Liver (tissue), 9 donors: ENCODE data around the gene PLD4. TPM values are rescaled to one million over a fixed set of nuclear protein-coding genes. Genes with fewer than 3 reads are reported as not detected.

Experiments used
- DNase-seq: peaks from one replicate; pipeline ENCODE4 v3.0.0-alpha.2; 2017; ENCODE audit warnings: low spot score
- H3K27ac ChIP-seq, 2 donors: one replicate each; pipeline ENCODE4 v1.7.0; 2013; ENCODE audit warnings: inconsistent platforms in 2 of 2, low read length in 2 of 2, control low read depth in 1 of 2, low read depth in 1 of 2, mild to moderate bottlenecking in 1 of 2
- H3K27me3 ChIP-seq, 4 donors: one replicate each; pipeline versions ENCODE4 v1.6.1 to v1.7.0; 2013; ENCODE audit warnings: low read length in 3 of 4, inconsistent platforms in 1 of 4, mild to moderate bottlenecking in 1 of 4, moderate library complexity in 1 of 4; ENCODE audit not compliant: control insufficient read depth in 4 of 4, insufficient read depth in 4 of 4
- H3K36me3 ChIP-seq, 4 donors: one replicate each; pipeline versions ENCODE4 v1.6.1 to v1.7.0; 2013; ENCODE audit warnings: low read length in 3 of 4, mild to moderate bottlenecking in 3 of 4, low read depth in 1 of 4, moderate library complexity in 1 of 4; ENCODE audit not compliant: control insufficient read depth in 4 of 4, insufficient read depth in 3 of 4
- H3K4me1 ChIP-seq, 4 donors: one replicate each; pipeline versions ENCODE4 v1.6.1 to v1.7.0; 2013; ENCODE audit warnings: low read length in 3 of 4, mild to moderate bottlenecking in 3 of 4, moderate library complexity in 1 of 4; ENCODE audit not compliant: control insufficient read depth in 4 of 4, insufficient read depth in 4 of 4
- H3K4me3 ChIP-seq, 3 donors: one replicate each; pipeline versions ENCODE4 v1.6.1 to v1.7.0; 2013; ENCODE audit warnings: low read length in 3 of 3, control low read depth in 1 of 3, low read depth in 1 of 3, mild to moderate bottlenecking in 1 of 3
- H3K9ac ChIP-seq, 2 donors: one replicate each; pipeline ENCODE4 v1.7.0; 2013; ENCODE audit warnings: low read length in 2 of 2, mild to moderate bottlenecking in 2 of 2, moderate library complexity in 2 of 2, control low read depth in 1 of 2, low read depth in 1 of 2
- H3K9me3 ChIP-seq, 4 donors: one replicate each; pipeline versions ENCODE4 v1.6.1 to v1.7.0; 2013; ENCODE audit warnings: low read length in 3 of 4; ENCODE audit not compliant: control insufficient read depth in 4 of 4
- EGR1 ChIP-seq, 2 donors: IDR thresholded peaks; 2 replicates each; pipeline ENCODE4 v1.6.1; 2016 to 2018; ENCODE audit warnings: antibody characterized with exemption in 2 of 2, low read depth in 2 of 2
- FOXA1 ChIP-seq: IDR thresholded peaks from 2 replicates; pipeline ENCODE4 v1.6.1; 2016; ENCODE audit warnings: antibody characterized with exemption
- FOXA2 ChIP-seq: IDR thresholded peaks from 2 replicates; pipeline ENCODE4 v1.6.1; 2016; ENCODE audit warnings: antibody characterized with exemption
- GABPA ChIP-seq, 2 donors: IDR thresholded peaks in 1 of 2; conservative IDR thresholded peaks in 1 of 2; 2 replicates each; pipeline ENCODE4 v1.6.1; 2016; ENCODE audit warnings: antibody characterized with exemption in 2 of 2, mild to moderate bottlenecking in 1 of 2, moderate library complexity in 1 of 2
- HNF4A ChIP-seq, 2 donors: conservative IDR thresholded peaks; 2 replicates each; pipeline ENCODE4 v1.6.1; 2016; ENCODE audit warnings: antibody characterized with exemption in 2 of 2, mild to moderate bottlenecking in 2 of 2
- HNF4G ChIP-seq: IDR thresholded peaks from 2 replicates; pipeline ENCODE4 v1.6.1; 2016; ENCODE audit warnings: antibody characterized with exemption
- JUND ChIP-seq, 2 donors: IDR thresholded peaks; 2 replicates each; pipeline ENCODE4 v1.6.1; 2016; ENCODE audit warnings: antibody characterized with exemption in 2 of 2
- NR2F2 ChIP-seq: IDR thresholded peaks from 2 replicates; pipeline ENCODE4 v1.6.1; 2016; ENCODE audit warnings: antibody characterized with exemption
- RAD21 ChIP-seq, 2 donors: IDR thresholded peaks; 2 replicates each; pipeline ENCODE4 v1.6.1; 2016; ENCODE audit warnings: antibody characterized with exemption in 2 of 2, mild to moderate bottlenecking in 2 of 2
- RXRA ChIP-seq, 2 donors: IDR thresholded peaks; 2 replicates each; pipeline ENCODE4 v1.6.1; 2017 to 2018; ENCODE audit warnings: antibody characterized with exemption in 2 of 2, mild to moderate bottlenecking in 1 of 2
- SP1 ChIP-seq: IDR thresholded peaks from 2 replicates; pipeline ENCODE4 v1.6.1; 2018; ENCODE audit warnings: antibody characterized with exemption, mild to moderate bottlenecking
- TAF1 ChIP-seq: conservative IDR thresholded peaks from 2 replicates; pipeline ENCODE4 v1.6.1; 2016; ENCODE audit warnings: antibody characterized with exemption, mild to moderate bottlenecking
- YY1 ChIP-seq: IDR thresholded peaks from 2 replicates; pipeline ENCODE4 v1.6.1; 2016; ENCODE audit warnings: antibody characterized with exemption, mild to moderate bottlenecking
- WGBS: extraction: QIAGEN DNeasy Blood & Tissue Kit; methylation state at CpG from one replicate; pipeline ENCODE4 v1.1.7; 2013; 5-methylcytosine and 5-hydroxymethylcytosine counted together
- polyA plus RNA-seq, 2 donors: library from polyadenylated mRNA; stranded (reverse) in 1 of 2; unstranded in 1 of 2; fragments of 200-250 nt in 1 of 2; fragments of >200 nt in 1 of 2; fragmentation: Nextera tagmentation in 1 of 2; extraction: Ambion mirVana in 1 of 2; gene quantifications; one replicate each; pipeline versions ENCODE4 v1.2.1 to v1.2.3, GENCODE V29; 2013 to 2015
- total RNA-seq, 2 donors: library from RNA; depleted of rRNA; stranded (reverse); fragments of >200 nt; gene quantifications; one replicate each; pipeline ENCODE4 v1.2.3, GENCODE V29; 2014
- TF ChIP-seq, protein P1 (sequence below): IDR thresholded peaks from 2 replicates; pipeline ENCODE4 v1.6.1; 2016; ENCODE audit warnings: antibody characterized with exemption, mild to moderate bottlenecking
- TF ChIP-seq, protein P2 (sequence below): IDR thresholded peaks from 2 replicates; pipeline ENCODE4 v1.6.1; 2016; ENCODE audit warnings: antibody characterized with exemption
- TF ChIP-seq, protein P3 (sequence below): IDR thresholded peaks from 2 replicates; pipeline ENCODE4 v1.6.1; 2016; ENCODE audit warnings: antibody characterized with exemption
- TF ChIP-seq, protein P4 (sequence below): IDR thresholded peaks from 2 replicates; pipeline ENCODE4 v1.6.1; 2016; ENCODE audit warnings: antibody characterized with exemption
- TF ChIP-seq, protein P5 (sequence below): fragments of 150-350 bp; IDR thresholded peaks from 2 replicates; pipeline ENCODE4 v1.5.1; 2017; ENCODE audit warnings: improper control_type of control experiment, low read depth, low read length; ENCODE audit not compliant: missing input control
- donor health status: healthy.
- donor health status: healthy.
- donor health status: healthy.
- donor health status: healthy.
- donor health status: healthy.

PLD4 gene
- total and polyA plus RNA-seq, 4 donors = under 0.01 to 14.5 (median 0.35) TPM

DNA sequence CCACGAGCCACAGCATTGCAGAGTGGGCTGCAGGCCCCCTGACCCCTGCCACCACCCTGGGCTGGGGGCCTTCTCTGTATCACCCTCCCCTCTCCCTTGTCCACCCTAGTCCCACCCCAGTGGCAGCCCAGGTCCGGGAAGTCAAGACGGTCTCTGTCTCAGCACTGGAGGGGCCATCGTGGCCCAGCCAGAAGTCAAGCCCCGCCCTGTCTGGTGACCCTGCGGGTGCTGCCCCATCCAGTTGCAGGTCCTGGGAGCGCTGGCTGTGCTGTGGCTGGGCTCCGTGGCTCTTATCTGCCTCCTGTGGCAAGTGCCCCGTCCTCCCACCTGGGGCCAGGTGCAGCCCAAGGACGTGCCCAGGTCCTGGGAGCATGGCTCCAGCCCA lies 2.7 kb downstream of the PLD4 start:
- DNase-seq = no peak
- Histone ChIP-seq H3K4me3 (no peak overlapping the region), H3K9me3 (peaks cover 0 to 4% (median 0%) of the 10 kb centered on the region in 4 donors), H3K9ac (no peak overlapping the region), H3K27ac (no peak overlapping the region), H3K36me3 (no peaks in the 10 kb centered on the region), H3K27me3 (peaks cover 0 to 2% (median 0%) of the 10 kb centered on the region in 4 donors), H3K4me1 (no peaks in the 10 kb centered on the region)
- 63% methylated on average over 10 of the region's 10 CpGs for WGBS
- TF ChIP-seq, protein P1, sequence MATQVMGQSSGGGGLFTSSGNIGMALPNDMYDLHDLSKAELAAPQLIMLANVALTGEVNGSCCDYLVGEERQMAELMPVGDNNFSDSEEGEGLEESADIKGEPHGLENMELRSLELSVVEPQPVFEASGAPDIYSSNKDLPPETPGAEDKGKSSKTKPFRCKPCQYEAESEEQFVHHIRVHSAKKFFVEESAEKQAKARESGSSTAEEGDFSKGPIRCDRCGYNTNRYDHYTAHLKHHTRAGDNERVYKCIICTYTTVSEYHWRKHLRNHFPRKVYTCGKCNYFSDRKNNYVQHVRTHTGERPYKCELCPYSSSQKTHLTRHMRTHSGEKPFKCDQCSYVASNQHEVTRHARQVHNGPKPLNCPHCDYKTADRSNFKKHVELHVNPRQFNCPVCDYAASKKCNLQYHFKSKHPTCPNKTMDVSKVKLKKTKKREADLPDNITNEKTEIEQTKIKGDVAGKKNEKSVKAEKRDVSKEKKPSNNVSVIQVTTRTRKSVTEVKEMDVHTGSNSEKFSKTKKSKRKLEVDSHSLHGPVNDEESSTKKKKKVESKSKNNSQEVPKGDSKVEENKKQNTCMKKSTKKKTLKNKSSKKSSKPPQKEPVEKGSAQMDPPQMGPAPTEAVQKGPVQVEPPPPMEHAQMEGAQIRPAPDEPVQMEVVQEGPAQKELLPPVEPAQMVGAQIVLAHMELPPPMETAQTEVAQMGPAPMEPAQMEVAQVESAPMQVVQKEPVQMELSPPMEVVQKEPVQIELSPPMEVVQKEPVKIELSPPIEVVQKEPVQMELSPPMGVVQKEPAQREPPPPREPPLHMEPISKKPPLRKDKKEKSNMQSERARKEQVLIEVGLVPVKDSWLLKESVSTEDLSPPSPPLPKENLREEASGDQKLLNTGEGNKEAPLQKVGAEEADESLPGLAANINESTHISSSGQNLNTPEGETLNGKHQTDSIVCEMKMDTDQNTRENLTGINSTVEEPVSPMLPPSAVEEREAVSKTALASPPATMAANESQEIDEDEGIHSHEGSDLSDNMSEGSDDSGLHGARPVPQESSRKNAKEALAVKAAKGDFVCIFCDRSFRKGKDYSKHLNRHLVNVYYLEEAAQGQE = no peak
- TF ChIP-seq FOXA2 (no peak), HNF4A (conservative IDR thresholded peaks at IDR 0.05) (no peak), GABPA (IDR thresholded peaks at IDR 0.05 in 1 of 2, conservative IDR thresholded peaks at IDR 0.05 in 1 of 2) (no peak), YY1 (no peak)
- TF ChIP-seq, protein P2, sequence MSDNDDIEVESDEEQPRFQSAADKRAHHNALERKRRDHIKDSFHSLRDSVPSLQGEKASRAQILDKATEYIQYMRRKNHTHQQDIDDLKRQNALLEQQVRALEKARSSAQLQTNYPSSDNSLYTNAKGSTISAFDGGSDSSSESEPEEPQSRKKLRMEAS = no peak
- TF ChIP-seq, protein P3, sequence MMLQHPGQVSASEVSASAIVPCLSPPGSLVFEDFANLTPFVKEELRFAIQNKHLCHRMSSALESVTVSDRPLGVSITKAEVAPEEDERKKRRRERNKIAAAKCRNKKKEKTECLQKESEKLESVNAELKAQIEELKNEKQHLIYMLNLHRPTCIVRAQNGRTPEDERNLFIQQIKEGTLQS = no peak

DNA sequence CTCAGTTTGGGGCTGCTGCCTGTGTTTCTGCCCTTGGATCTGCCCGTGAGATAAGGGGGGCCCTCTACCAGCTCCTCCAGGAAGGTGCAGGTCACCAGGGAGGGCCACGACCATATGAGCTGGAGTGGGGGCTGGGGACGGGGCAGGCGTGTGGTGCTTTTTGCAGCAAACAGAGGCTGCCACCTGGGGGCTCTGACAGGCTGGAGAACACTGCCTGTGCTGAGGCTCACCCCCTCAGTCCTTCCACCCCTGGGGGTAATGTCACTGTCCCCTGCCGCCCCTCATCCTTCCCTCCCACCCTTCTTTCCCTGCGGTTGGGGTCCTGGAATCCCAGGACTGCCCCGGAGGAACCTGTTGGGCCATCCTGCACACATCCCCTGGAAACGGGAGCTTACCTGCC lies 3.2 kb downstream of the PLD4 start:
- Histone ChIP-seq H3K36me3 (no peaks in the 10 kb centered on the region), H3K27ac (no peak overlapping the region), H3K9ac (no peak overlapping the region), H3K4me1 (peaks cover 0 to 2% (median under 1%) of the 10 kb centered on the region in 4 donors), H3K4me3 (no peak overlapping the region), H3K27me3 (peaks cover 0 to 3% (median 0%) of the 10 kb centered on the region in 4 donors), H3K9me3 (peaks cover 0 to 4% (median 0%) of the 10 kb centered on the region in 4 donors)
- WGBS = 67% methylated on average over 8 of the region's 8 CpGs
- no peak for DNase-seq
- TF ChIP-seq HNF4A (conservative IDR thresholded peaks at IDR 0.05) (no peak), RXRA (IDR thresholded peaks at IDR 0.05) (no peak), JUND (IDR thresholded peaks at IDR 0.05) (no peak), FOXA2 (no peak), EGR1 (IDR thresholded peaks at IDR 0.05; ENCODE audit: low read depth in 2 of 2) (no peak), HNF4G (no peak), FOXA1 (no peak), GABPA (IDR thresholded peaks at IDR 0.05 in 1 of 2, conservative IDR thresholded peaks at IDR 0.05 in 1 of 2) (no peak), YY1 (no peak), TAF1 (no peak), SP1 (no peak), NR2F2 (no peak), RAD21 (IDR thresholded peaks at IDR 0.05) (no peak)
- TF ChIP-seq, protein P4, sequence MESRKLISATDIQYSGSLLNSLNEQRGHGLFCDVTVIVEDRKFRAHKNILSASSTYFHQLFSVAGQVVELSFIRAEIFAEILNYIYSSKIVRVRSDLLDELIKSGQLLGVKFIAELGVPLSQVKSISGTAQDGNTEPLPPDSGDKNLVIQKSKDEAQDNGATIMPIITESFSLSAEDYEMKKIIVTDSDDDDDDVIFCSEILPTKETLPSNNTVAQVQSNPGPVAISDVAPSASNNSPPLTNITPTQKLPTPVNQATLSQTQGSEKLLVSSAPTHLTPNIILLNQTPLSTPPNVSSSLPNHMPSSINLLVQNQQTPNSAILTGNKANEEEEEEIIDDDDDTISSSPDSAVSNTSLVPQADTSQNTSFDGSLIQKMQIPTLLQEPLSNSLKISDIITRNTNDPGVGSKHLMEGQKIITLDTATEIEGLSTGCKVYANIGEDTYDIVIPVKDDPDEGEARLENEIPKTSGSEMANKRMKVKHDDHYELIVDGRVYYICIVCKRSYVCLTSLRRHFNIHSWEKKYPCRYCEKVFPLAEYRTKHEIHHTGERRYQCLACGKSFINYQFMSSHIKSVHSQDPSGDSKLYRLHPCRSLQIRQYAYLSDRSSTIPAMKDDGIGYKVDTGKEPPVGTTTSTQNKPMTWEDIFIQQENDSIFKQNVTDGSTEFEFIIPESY = no peak
- TF ChIP-seq, protein P2 = no peak
- TF ChIP-seq, protein P1 = no peak
- TF ChIP-seq, protein P3 = no peak
- TF ChIP-seq, protein P5, sequence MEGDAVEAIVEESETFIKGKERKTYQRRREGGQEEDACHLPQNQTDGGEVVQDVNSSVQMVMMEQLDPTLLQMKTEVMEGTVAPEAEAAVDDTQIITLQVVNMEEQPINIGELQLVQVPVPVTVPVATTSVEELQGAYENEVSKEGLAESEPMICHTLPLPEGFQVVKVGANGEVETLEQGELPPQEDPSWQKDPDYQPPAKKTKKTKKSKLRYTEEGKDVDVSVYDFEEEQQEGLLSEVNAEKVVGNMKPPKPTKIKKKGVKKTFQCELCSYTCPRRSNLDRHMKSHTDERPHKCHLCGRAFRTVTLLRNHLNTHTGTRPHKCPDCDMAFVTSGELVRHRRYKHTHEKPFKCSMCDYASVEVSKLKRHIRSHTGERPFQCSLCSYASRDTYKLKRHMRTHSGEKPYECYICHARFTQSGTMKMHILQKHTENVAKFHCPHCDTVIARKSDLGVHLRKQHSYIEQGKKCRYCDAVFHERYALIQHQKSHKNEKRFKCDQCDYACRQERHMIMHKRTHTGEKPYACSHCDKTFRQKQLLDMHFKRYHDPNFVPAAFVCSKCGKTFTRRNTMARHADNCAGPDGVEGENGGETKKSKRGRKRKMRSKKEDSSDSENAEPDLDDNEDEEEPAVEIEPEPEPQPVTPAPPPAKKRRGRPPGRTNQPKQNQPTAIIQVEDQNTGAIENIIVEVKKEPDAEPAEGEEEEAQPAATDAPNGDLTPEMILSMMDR = no peak
